IMR-90 (cell line): ENCODE data around the gene SEMA4D. TPM values are rescaled to one million over a fixed set of nuclear protein-coding genes. Genes with fewer than 3 reads are reported as not detected.

Experiments
- ATAC-seq: fragments of 200-7000 bp; cut with Tn5 transposase; 2 replicates; pipeline ENCODE4 v1.9.1; 2020; ENCODE audit warnings: low read depth, mild to moderate bottlenecking, moderate library complexity
- BruUV-seq: library from RNA; stranded (reverse); fragments of 400-500 nt; replicated peaks from 2 replicates; lab custom pipeline; 2021; lab: Mats Ljungman, UMichigan
- CTCF ChIA-PET: fragments of 300-600 bp; formaldehyde crosslinking; extraction: SDS; loops from one replicate; lab custom pipeline; 2021; ENCODE audit warnings: antibody characterized with exemption; lab: Yijun Ruan, JAX
- POLR2A ChIA-PET: fragments of 300-600 bp; sonication (Branson Sonifier 250); formaldehyde crosslinking; loops from one replicate; lab custom pipeline; 2022; ENCODE audit warnings: antibody characterized with exemption; ENCODE audit not compliant: unreplicated experiment; lab: Charles Lee
- DNase-seq: peaks from one replicate; pipeline ENCODE4 v3.0.0; 2013
- H2AFZ ChIP-seq: replicated peaks from 2 replicates; pipeline ENCODE3; 2013; ENCODE audit warnings: low read length, mild to moderate bottlenecking; ENCODE audit not compliant: poor library complexity
- H2AK5ac ChIP-seq: 2 replicates; pipeline ENCODE4 v1.6.1; 2013; ENCODE audit warnings: low read depth, low read length, inconsistent platforms
- H2AK9ac ChIP-seq: replicated peaks from 2 replicates; pipeline ENCODE3; 2013; ENCODE audit warnings: mild to moderate bottlenecking, low read depth, low read length, moderate library complexity; ENCODE audit not compliant: poor library complexity
- H2BK120ac ChIP-seq: 2 replicates; pipeline ENCODE4 v1.6.1; 2013; ENCODE audit warnings: low read depth, low read length, inconsistent platforms
- H2BK15ac ChIP-seq: 3 replicates; pipeline ENCODE4 v1.6.1; 2013; ENCODE audit warnings: low read depth, low read length, inconsistent platforms
- H2BK20ac ChIP-seq: 2 replicates; pipeline ENCODE4 v1.6.1; 2013; ENCODE audit warnings: low read depth, mild to moderate bottlenecking, inconsistent platforms, low read length, moderate library complexity
- H2BK5ac ChIP-seq: 2 replicates; pipeline ENCODE4 v1.6.1; 2013; ENCODE audit warnings: mild to moderate bottlenecking, low read depth, low read length, inconsistent platforms; ENCODE audit not compliant: poor library complexity, severe bottlenecking
- H3K14ac ChIP-seq: replicated peaks from 2 replicates; pipeline ENCODE4 v1.6.1; 2013; ENCODE audit warnings: low read depth, low read length, inconsistent platforms
- H3K18ac ChIP-seq: 2 replicates; pipeline ENCODE4 v1.6.1; 2013; ENCODE audit warnings: low read depth, low read length, control low read depth
- H3K23ac ChIP-seq: 2 replicates; pipeline ENCODE4 v1.6.1; 2013; ENCODE audit warnings: low read depth, low read length, inconsistent platforms
- H3K27ac ChIP-seq: 2 replicates; pipeline ENCODE4 v1.5.1; 2013; ENCODE audit warnings: mild to moderate bottlenecking, control low read depth, low read length; ENCODE audit not compliant: insufficient read depth
- H3K27me3 ChIP-seq: 2 replicates; pipeline ENCODE4 v1.6.1; 2013; ENCODE audit warnings: low read length; ENCODE audit not compliant: control insufficient read depth, insufficient read depth
- H3K36me3 ChIP-seq: 2 replicates; pipeline ENCODE4 v1.6.1; 2013; ENCODE audit warnings: low read length, mixed read lengths; ENCODE audit not compliant: control insufficient read depth, insufficient read depth
- H3K4ac ChIP-seq: 2 replicates; pipeline ENCODE4 v1.6.1; 2013; ENCODE audit warnings: low read depth, low read length, inconsistent platforms
- H3K4me1 ChIP-seq: 2 replicates; pipeline ENCODE4 v1.6.1; 2013; ENCODE audit warnings: low read length, mixed read lengths; ENCODE audit not compliant: control insufficient read depth, insufficient read depth
- H3K4me2 ChIP-seq: 2 replicates; pipeline ENCODE4 v1.6.1; 2013; ENCODE audit warnings: low read depth, mild to moderate bottlenecking, control low read depth, low read length, moderate library complexity
- H3K4me3 ChIP-seq: 2 replicates; pipeline ENCODE4 v1.5.1; 2013; ENCODE audit warnings: low read depth, mild to moderate bottlenecking, control low read depth, low read length, moderate library complexity; ENCODE audit not compliant: insufficient read depth
- H3K56ac ChIP-seq: 2 replicates; pipeline ENCODE4 v1.6.1; 2013; ENCODE audit warnings: low read length, inconsistent platforms; ENCODE audit not compliant: insufficient read depth; ENCODE audit errors: extremely low read depth
- H3K79me1 ChIP-seq, 2 experiments: 2 replicates each; pipeline ENCODE4 v1.6.1; 2013; ENCODE audit warnings: low read length in 2 of 2, inconsistent platforms in 1 of 2, low read depth in 1 of 2
- H3K9ac ChIP-seq: 2 replicates; pipeline ENCODE4 v1.6.1; 2013; ENCODE audit warnings: low read depth, low read length, control low read depth
- H3K9me1 ChIP-seq: 2 replicates; pipeline ENCODE4 v1.6.1; 2013; ENCODE audit warnings: low read length, inconsistent platforms; ENCODE audit not compliant: insufficient read depth
- H3K9me3 ChIP-seq: 2 replicates; pipeline ENCODE4 v1.6.1; 2013; ENCODE audit warnings: low read length; ENCODE audit not compliant: control insufficient read depth, insufficient read depth
- H4K20me1 ChIP-seq: 2 replicates; pipeline ENCODE4 v1.6.1; 2013; ENCODE audit warnings: low read length, inconsistent platforms; ENCODE audit not compliant: insufficient read depth
- H4K5ac ChIP-seq: 2 replicates; pipeline ENCODE4 v1.6.1; 2013; ENCODE audit warnings: mild to moderate bottlenecking, low read depth, low read length, control low read depth
- H4K8ac ChIP-seq, 2 experiments: 2 replicates each; pipeline ENCODE4 v1.6.1; 2013; ENCODE audit warnings: low read depth in 2 of 2, low read length in 2 of 2, control low read depth in 1 of 2, inconsistent platforms in 1 of 2
- H4K91ac ChIP-seq: 2 replicates; pipeline ENCODE4 v1.6.1; 2013; ENCODE audit warnings: low read depth, low read length, inconsistent platforms; ENCODE audit not compliant: insufficient read depth
- BHLHE40 ChIP-seq: fragments of 150-350 bp; IDR thresholded peaks from 2 replicates; pipeline ENCODE4 v1.6.1; 2016; ENCODE audit warnings: mild to moderate bottlenecking, low read depth, low read length
- CEBPB ChIP-seq: IDR thresholded peaks from 2 replicates; pipeline ENCODE4 v1.6.1; 2012; ENCODE audit warnings: low read depth, low read length, improper control_type of control experiment
- CHD1 ChIP-seq: IDR thresholded peaks from 2 replicates; pipeline ENCODE4 v1.6.1; 2012; ENCODE audit warnings: low read depth, low read length, improper control_type of control experiment
- CTCF ChIP-seq: conservative IDR thresholded peaks from 2 replicates; pipeline ENCODE4 v1.5.1; 2012; ENCODE audit warnings: mild to moderate bottlenecking, low read depth, low read length, improper control_type of control experiment
- ELK1 ChIP-seq: fragments of 150-350 bp; IDR thresholded peaks from 2 replicates; pipeline ENCODE4 v1.6.1; 2016; ENCODE audit warnings: low read depth, mild to moderate bottlenecking, low read length, moderate library complexity, borderline replicate concordance
- FOS ChIP-seq: fragments of 150-350 bp; IDR thresholded peaks from 2 replicates; pipeline ENCODE4 v1.6.1; 2016; ENCODE audit warnings: low read depth, low read length
- MAFK ChIP-seq: IDR thresholded peaks from 2 replicates; pipeline ENCODE4 v1.6.1; 2012; ENCODE audit warnings: low read depth, low read length, improper control_type of control experiment
- MAZ ChIP-seq: IDR thresholded peaks from 2 replicates; pipeline ENCODE4 v1.6.1; 2012; ENCODE audit warnings: low read depth, mild to moderate bottlenecking, low read length, improper control_type of control experiment, moderate library complexity, borderline replicate concordance
- MXI1 ChIP-seq: IDR thresholded peaks from 2 replicates; pipeline ENCODE4 v1.6.1; 2012; ENCODE audit warnings: low read depth, mild to moderate bottlenecking, low read length, moderate library complexity, borderline replicate concordance
- NFE2L2 ChIP-seq: fragments of 150-350 bp; IDR thresholded peaks from 2 replicates; pipeline ENCODE4 v1.6.1; 2016; ENCODE audit warnings: low read depth, mild to moderate bottlenecking, low read length
- POLR2A ChIP-seq: IDR thresholded peaks from 2 replicates; pipeline ENCODE4 v1.6.1; 2012; ENCODE audit warnings: mild to moderate bottlenecking, low read depth, low read length
- RAD21 ChIP-seq: IDR thresholded peaks from 2 replicates; pipeline ENCODE4 v1.6.1; 2012; ENCODE audit warnings: low read length, improper control_type of control experiment
- RCOR1 ChIP-seq: IDR thresholded peaks from 2 replicates; pipeline ENCODE4 v1.6.1; 2012; ENCODE audit warnings: mild to moderate bottlenecking, low read length, improper control_type of control experiment; ENCODE audit not compliant: insufficient replicate concordance
- RFX5 ChIP-seq: IDR thresholded peaks from 2 replicates; pipeline ENCODE4 v1.8.0; 2012; ENCODE audit warnings: low read depth, mild to moderate bottlenecking, low read length, moderate library complexity
- SMC3 ChIP-seq: fragments of 150-350 bp; IDR thresholded peaks from 2 replicates; pipeline ENCODE4 v1.6.1; 2016; ENCODE audit warnings: low read depth, mild to moderate bottlenecking, antibody characterized with exemption, low read length, moderate library complexity
- USF2 ChIP-seq: fragments of 150-350 bp; IDR thresholded peaks from 2 replicates; pipeline ENCODE4 v1.6.1; 2017; ENCODE audit warnings: mild to moderate bottlenecking, antibody characterized with exemption, low read length, low read depth
- WGBS, 2 experiments: methylation state at CpG; one replicate each; pipeline versions ENCODE4 v1.1.5 to v1.1.7; 2013; ENCODE audit warnings: missing lambda C conversion rate in 2 of 2; ENCODE audit not compliant: insufficient read length in 1 of 2; ENCODE audit errors: extremely low coverage in 2 of 2; 5-methylcytosine and 5-hydroxymethylcytosine counted together
- dilution Hi-C: fragments of 300-500 bp; cut with HindIII; formaldehyde crosslinking; loops from one replicate; pipeline ENCODE4 v1.14.3; 2018; ENCODE audit warnings: low sequenced_read_pairs; ENCODE audit not compliant: unreplicated experiment
- in situ Hi-C: fragments of 300-500 bp; cut with MboI; formaldehyde crosslinking; loops from 3 replicates; pipeline ENCODE4 v1.14.3; 2019; ENCODE audit warnings: low sequenced_read_pairs, inconsistent platforms, mixed read lengths
- intact Hi-C: fragments of 100-400 bp; cut with micrococcal nuclease; formaldehyde crosslinking; loops from 2 replicates; pipeline ENCODE4 v1.10.0; 2022
- polyA plus RNA-seq, 3 experiments: library from polyadenylated mRNA; depleted of rRNA; stranded (reverse); fragments of >200 nt; gene quantifications; 2 replicates each; pipeline ENCODE4 v1.2.3, GENCODE V29; 2012; ENCODE audit warnings: low replicate concordance in 1 of 3
- total RNA-seq: library from RNA; depleted of rRNA; stranded (reverse); fragments of >200 nt; gene quantifications from 2 replicates; pipeline ENCODE4 v1.2.3, GENCODE V29; 2012

The SEMA4D gene
- total and polyA plus RNA-seq, 2 of the 4 experiments (the other 2 are of a cell fraction) = 0.90 to 1.5 TPM

GRCh38 chr9:89469003-89469402 lies 28.9 kb downstream of the SEMA4D start:
- POLR2A ChIA-PET = no interaction called here
- CTCF ChIA-PET = no interaction called here
- 0 out of 2 replicates have a peak overlapping the region, but pooled peaks have one; percentile 4 for H2BK120ac ChIP-seq
- H3K27me3 ChIP-seq = no peaks in the 10 kb centered on the region
- H3K4me1 ChIP-seq = peaks cover 14% of the 10 kb centered on the region
- DNase-seq = no peak
- H3K23ac ChIP-seq = no peak overlapping the region
- H3K56ac ChIP-seq = no peak overlapping the region
- dilution Hi-C loops = no loop called here
- no peak overlapping the region for H3K4me3 ChIP-seq
- no TSS peak for BruUV-seq
- no peaks in the 10 kb centered on the region; the same call in 1 of the 2 replicates for H3K9me1 ChIP-seq
- 0 out of 4 replicates have a peak, but pooled peaks cover 0 to 1% of the 10 kb centered on the region in 2 experiments for H3K79me1 ChIP-seq
- H2AK5ac ChIP-seq = no peak overlapping the region
- no peak overlapping the region for H2AFZ ChIP-seq
- no peak overlapping the region; the same call in 1 of the 2 replicates for H4K5ac ChIP-seq
- in situ Hi-C loops = no loop called here
- no peak for ATAC-seq
- no peak overlapping the region for H4K91ac ChIP-seq
- H3K18ac ChIP-seq = peak overlapping the region; percentile 42
- H4K8ac ChIP-seq = no peak overlapping the region
- no peaks in the 10 kb centered on the region for H3K9me3 ChIP-seq
- no peak overlapping the region for H3K4me2 ChIP-seq
- no peak overlapping the region for H2BK5ac ChIP-seq
- no peak overlapping the region for H2BK20ac ChIP-seq
- no peaks in the 10 kb centered on the region for H3K36me3 ChIP-seq
- no peak overlapping the region for H3K27ac ChIP-seq
- TF ChIP-seq MAFK = no peak
- no peak for TF ChIP-seq CHD1
- no peak for TF ChIP-seq ELK1
- no peak for TF ChIP-seq SMC3
- no peak for TF ChIP-seq CEBPB
- TF ChIP-seq NFE2L2 = no peak
- TF ChIP-seq MAZ = no peak
- no peak for TF ChIP-seq RFX5
- no peak for TF ChIP-seq POLR2A
- TF ChIP-seq RAD21 = no peak
- TF ChIP-seq USF2 = no peak
- TF ChIP-seq BHLHE40 = no peak
- no peak for TF ChIP-seq CTCF
- TF ChIP-seq MXI1 = no peak
- TF ChIP-seq RCOR1 = no peak
- TF ChIP-seq FOS = no peak
- no peak overlapping the region for H3K14ac ChIP-seq
- no peak overlapping the region for H2AK9ac ChIP-seq
- peaks cover 2% of the 10 kb centered on the region; the same call in 1 of the 2 replicates for H4K20me1 ChIP-seq
- H2BK15ac ChIP-seq = no peak overlapping the region
- intact Hi-C loops = no loop called here
- H3K9ac ChIP-seq = no peak overlapping the region
- H3K4ac ChIP-seq = no peak overlapping the region
- WGBS, 2 experiments = no CpG with 5 or more reads among the region's 1 CpG
